Measurements from ENCODE around the gene C1orf87.

The C1orf87 gene

DNA sequence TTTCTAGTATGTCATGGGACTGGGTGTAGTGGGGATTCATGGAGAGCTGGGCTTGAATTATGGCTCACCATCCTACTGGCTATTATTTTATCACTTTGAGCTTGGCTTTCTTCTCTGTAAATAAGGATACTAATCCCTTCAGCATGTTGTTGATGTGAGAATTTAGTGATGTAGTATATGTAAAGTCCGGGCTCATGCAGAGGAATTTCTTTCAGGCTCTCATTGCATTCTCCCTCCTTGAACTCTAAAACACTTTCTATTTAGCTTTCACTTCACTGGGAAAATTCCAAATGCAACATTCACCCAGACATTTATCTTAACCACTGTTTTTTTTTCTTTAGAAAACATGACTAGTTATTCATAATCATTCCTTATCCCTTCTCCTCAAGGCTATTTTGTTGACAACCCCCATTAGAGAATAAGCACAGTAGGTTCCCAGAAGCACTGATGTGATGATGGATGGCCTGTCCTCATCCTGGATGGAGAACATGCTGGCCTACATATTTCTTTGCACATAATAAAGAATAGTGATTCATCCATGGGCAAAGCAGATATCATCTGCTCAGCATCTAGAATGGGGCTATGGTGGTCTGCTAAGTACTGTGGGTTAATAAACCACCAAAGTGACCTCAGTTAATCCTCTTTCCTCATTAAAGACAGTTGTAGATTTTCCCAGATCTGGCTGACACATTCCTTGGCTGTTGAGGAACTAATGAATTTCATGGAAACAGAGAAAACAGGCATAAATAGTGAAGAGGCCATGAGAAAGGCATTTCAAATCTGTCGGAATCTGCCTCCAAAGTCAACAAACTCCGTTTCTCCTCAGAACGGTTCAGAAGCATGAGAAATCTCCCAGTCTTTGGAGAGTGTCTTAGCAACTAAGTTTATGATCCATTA lies 79.0 kb downstream of the C1orf87 start (continued):
- TF ChIP-seq ZNF8 (CRISPR knock-in tag; IDR thresholded peaks at IDR 0.05), result no peak
- 0 out of 2 replicates have a peak, but pooled peaks have one; percentile 10 for TF ChIP-seq TCF4 (CRISPR knock-in tag; IDR thresholded peaks at IDR 0.05; ENCODE audit: borderline replicate concordance)
- TF ChIP-seq, protein P1, sequence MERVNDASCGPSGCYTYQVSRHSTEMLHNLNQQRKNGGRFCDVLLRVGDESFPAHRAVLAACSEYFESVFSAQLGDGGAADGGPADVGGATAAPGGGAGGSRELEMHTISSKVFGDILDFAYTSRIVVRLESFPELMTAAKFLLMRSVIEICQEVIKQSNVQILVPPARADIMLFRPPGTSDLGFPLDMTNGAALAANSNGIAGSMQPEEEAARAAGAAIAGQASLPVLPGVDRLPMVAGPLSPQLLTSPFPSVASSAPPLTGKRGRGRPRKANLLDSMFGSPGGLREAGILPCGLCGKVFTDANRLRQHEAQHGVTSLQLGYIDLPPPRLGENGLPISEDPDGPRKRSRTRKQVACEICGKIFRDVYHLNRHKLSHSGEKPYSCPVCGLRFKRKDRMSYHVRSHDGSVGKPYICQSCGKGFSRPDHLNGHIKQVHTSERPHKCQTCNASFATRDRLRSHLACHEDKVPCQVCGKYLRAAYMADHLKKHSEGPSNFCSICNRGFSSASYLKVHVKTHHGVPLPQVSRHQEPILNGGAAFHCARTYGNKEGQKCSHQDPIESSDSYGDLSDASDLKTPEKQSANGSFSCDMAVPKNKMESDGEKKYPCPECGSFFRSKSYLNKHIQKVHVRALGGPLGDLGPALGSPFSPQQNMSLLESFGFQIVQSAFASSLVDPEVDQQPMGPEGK (CRISPR knock-in tag; IDR thresholded peaks at IDR 0.05; ENCODE audit: borderline replicate concordance), result peak; percentile 44; the same call in 1 of the 2 replicates
- TF ChIP-seq RARB (CRISPR knock-in tag; IDR thresholded peaks at IDR 0.05), result no peak
- no peak for TF ChIP-seq ARNTL (CRISPR knock-in tag; IDR thresholded peaks at IDR 0.05; ENCODE audit: borderline replicate concordance, low read depth)
- TF ChIP-seq OSR1 (CRISPR knock-in tag; IDR thresholded peaks at IDR 0.05), result no peak
- TF ChIP-seq, protein P2, sequence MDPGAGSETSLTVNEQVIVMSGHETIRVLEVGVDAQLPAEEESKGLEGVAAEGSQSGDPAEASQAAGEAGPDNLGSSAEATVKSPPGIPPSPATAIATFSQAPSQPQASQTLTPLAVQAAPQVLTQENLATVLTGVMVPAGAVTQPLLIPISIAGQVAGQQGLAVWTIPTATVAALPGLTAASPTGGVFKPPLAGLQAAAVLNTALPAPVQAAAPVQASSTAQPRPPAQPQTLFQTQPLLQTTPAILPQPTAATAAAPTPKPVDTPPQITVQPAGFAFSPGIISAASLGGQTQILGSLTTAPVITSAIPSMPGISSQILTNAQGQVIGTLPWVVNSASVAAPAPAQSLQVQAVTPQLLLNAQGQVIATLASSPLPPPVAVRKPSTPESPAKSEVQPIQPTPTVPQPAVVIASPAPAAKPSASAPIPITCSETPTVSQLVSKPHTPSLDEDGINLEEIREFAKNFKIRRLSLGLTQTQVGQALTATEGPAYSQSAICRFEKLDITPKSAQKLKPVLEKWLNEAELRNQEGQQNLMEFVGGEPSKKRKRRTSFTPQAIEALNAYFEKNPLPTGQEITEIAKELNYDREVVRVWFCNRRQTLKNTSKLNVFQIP (CRISPR knock-in tag; IDR thresholded peaks at IDR 0.05; ENCODE audit: borderline replicate concordance, low read depth), result 0 out of 2 replicates have a peak, but pooled peaks have one; percentile 22
- no peak for TF ChIP-seq BACH2 (CRISPR knock-in tag; IDR thresholded peaks at IDR 0.05; ENCODE audit: borderline replicate concordance)
- TF ChIP-seq, protein P3, sequence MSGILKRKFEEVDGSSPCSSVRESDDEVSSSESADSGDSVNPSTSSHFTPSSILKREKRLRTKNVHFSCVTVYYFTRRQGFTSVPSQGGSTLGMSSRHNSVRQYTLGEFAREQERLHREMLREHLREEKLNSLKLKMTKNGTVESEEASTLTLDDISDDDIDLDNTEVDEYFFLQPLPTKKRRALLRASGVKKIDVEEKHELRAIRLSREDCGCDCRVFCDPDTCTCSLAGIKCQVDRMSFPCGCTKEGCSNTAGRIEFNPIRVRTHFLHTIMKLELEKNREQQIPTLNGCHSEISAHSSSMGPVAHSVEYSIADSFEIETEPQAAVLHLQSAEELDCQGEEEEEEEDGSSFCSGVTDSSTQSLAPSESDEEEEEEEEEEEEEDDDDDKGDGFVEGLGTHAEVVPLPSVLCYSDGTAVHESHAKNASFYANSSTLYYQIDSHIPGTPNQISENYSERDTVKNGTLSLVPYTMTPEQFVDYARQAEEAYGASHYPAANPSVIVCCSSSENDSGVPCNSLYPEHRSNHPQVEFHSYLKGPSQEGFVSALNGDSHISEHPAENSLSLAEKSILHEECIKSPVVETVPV (CRISPR knock-in tag; IDR thresholded peaks at IDR 0.05), result 0 out of 2 replicates have a peak, but pooled peaks have one; percentile 13

DNA sequence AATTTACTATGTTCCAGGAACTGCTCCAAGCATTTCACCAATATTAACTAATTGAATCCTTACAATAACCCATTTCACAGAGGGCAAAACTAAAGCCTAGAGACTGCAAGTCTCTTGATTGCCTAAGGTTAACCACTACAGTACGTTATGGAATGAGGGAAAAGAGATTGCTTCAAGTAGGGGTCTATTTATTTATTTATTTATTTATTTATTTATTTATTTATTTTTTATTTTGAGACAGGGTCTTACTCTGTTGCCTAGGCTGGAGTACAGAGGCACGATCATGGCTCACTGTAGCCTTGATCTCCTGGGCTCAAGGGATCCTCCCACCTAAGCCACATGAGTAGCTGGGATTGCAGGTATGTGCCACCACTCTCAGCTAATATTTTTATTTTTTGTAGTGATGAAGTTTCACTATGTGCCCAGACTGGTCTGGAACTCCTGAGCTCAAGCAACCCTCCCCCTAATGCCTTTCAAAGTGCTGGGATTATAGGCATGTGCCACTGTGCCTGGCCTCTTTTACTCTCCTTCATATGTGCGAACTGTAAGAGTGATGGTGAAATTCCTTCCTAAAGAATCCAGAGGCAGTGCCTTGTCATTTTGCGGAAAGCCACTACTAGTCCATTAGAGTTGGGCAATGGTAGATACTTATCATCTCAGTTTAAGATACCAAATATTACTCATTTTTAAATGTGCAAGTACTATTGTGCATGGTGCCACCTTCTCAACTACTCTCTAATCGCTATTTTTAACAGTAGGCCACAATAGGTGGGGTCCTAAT lies 81.3 kb downstream of the C1orf87 start:
- no peak for ATAC-seq

More for the DNA sequence above, 81.3 kb downstream of the C1orf87 start:
- TF ChIP-seq GLIS3 (CRISPR knock-in tag; IDR thresholded peaks at IDR 0.05) (no peak), ZC3H10 (CRISPR knock-in tag; IDR thresholded peaks at IDR 0.05) (no peak), CSDC2 (CRISPR knock-in tag; IDR thresholded peaks at IDR 0.05) (no peak), ISL1 (CRISPR knock-in tag; IDR thresholded peaks at IDR 0.05) (no peak; the same call in 1 of the 2 replicates), ZFP30 (CRISPR knock-in tag; IDR thresholded peaks at IDR 0.05) (no peak), BACH2 (CRISPR knock-in tag; IDR thresholded peaks at IDR 0.05; ENCODE audit: borderline replicate concordance) (no peak), OSR1 (CRISPR knock-in tag; IDR thresholded peaks at IDR 0.05) (no peak), ZNF565 (CRISPR knock-in tag; conservative IDR thresholded peaks at IDR 0.05; ENCODE audit: low read depth) (no peak), ZNF8 (CRISPR knock-in tag; IDR thresholded peaks at IDR 0.05) (no peak), ZNF70 (CRISPR knock-in tag; IDR thresholded peaks at IDR 0.05) (no peak), ARNTL (CRISPR knock-in tag; IDR thresholded peaks at IDR 0.05; ENCODE audit: borderline replicate concordance, low read depth) (no peak)
- TF ChIP-seq, protein P4, sequence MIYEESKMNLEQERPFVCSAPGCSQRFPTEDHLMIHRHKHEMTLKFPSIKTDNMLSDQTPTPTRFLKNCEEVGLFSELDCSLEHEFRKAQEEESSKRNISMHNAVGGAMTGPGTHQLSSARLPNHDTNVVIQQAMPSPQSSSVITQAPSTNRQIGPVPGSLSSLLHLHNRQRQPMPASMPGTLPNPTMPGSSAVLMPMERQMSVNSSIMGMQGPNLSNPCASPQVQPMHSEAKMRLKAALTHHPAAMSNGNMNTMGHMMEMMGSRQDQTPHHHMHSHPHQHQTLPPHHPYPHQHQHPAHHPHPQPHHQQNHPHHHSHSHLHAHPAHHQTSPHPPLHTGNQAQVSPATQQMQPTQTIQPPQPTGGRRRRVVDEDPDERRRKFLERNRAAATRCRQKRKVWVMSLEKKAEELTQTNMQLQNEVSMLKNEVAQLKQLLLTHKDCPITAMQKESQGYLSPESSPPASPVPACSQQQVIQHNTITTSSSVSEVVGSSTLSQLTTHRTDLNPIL (CRISPR knock-in tag; IDR thresholded peaks at IDR 0.05; ENCODE audit: low read depth), result no peak
- TF ChIP-seq, protein P5, sequence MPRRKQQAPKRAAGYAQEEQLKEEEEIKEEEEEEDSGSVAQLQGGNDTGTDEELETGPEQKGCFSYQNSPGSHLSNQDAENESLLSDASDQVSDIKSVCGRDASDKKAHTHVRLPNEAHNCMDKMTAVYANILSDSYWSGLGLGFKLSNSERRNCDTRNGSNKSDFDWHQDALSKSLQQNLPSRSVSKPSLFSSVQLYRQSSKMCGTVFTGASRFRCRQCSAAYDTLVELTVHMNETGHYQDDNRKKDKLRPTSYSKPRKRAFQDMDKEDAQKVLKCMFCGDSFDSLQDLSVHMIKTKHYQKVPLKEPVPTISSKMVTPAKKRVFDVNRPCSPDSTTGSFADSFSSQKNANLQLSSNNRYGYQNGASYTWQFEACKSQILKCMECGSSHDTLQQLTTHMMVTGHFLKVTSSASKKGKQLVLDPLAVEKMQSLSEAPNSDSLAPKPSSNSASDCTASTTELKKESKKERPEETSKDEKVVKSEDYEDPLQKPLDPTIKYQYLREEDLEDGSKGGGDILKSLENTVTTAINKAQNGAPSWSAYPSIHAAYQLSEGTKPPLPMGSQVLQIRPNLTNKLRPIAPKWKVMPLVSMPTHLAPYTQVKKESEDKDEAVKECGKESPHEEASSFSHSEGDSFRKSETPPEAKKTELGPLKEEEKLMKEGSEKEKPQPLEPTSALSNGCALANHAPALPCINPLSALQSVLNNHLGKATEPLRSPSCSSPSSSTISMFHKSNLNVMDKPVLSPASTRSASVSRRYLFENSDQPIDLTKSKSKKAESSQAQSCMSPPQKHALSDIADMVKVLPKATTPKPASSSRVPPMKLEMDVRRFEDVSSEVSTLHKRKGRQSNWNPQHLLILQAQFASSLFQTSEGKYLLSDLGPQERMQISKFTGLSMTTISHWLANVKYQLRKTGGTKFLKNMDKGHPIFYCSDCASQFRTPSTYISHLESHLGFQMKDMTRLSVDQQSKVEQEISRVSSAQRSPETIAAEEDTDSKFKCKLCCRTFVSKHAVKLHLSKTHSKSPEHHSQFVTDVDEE (CRISPR knock-in tag; IDR thresholded peaks at IDR 0.05), result no peak
- TF ChIP-seq, protein P2 (CRISPR knock-in tag; IDR thresholded peaks at IDR 0.05; ENCODE audit: borderline replicate concordance, low read depth), result no peak
- TF ChIP-seq, protein P1 (CRISPR knock-in tag; IDR thresholded peaks at IDR 0.05; ENCODE audit: borderline replicate concordance), result no peak
- TF ChIP-seq, protein P3 (CRISPR knock-in tag; IDR thresholded peaks at IDR 0.05), result no peak

Data from SK-N-SH treated with all-trans-retinoic acid at 6 μM for 48 hours (cell line).